ENCODE results near the gene CBR1.
"Not testable (repeated sequence)": the region's sequence is repeated elsewhere in the genome, so short reads cannot be mapped to it uniquely, and the experiment has no call there.

Gene CBR1

DNA sequence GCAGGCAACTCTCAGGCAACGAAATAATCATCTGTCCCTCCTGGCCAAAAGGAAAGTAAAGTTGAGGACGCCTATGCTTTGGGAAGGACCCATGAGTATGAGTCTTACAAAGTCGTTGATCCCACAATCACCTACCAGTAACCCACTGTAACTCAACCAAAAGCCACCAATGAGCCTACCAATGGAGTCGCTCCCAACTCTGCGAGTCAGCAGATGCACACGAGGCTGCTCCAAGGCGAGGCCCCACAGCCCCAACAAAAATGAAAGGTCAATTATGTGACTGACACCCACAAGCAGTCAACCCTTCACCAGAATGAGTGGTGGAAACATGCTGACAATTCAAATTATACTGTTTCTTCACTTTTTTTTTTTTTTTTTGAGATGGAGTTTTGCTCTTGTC, 21.5 kb upstream of the CBR1 start:
- DNase-seq (ENCODE audit: low spot score), result no peak

GRCh38 chr21:36052860-36053714, 16.7 kb upstream of the CBR1 start:
- DNase-seq (ENCODE audit: low spot score), result no peak

GRCh38 chr21:36053715-36054062, 16.1 kb upstream of the CBR1 start:
- DNase-seq (ENCODE audit: low spot score), result no peak

GRCh38 chr21:36055551-36055950, 14.3 kb upstream of the CBR1 start:
- DNase-seq (ENCODE audit: low spot score), result no peak

DNA sequence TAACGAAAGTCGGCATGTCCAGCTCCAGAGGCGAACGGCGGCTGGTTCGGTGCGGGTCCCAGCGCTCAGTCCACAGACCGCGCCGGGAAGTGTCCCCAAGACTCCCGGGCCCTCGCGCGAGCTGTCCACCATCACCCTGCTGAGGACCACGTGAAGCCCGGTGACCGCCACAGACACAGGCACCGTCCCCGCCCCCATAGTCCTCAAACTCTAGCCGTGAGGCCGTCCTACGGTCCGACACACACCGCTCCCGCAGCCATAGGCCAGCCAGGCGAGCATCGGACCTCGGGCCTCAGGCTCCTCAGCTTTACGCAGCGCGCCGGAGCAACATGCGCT, 10.0 kb upstream of the CBR1 start:
- DNase-seq (ENCODE audit: low spot score), result no peak

- DNase-seq (ENCODE audit: low spot score), result peak; percentile 95
Observed at GRCh38 chr21:36060159-36060921, 9.5 kb upstream of the CBR1 start, which contains the start of gene SETD4. TSS of gene SETD4 (minus strand) at chr21:36060526. CDS start at chr21:36058888, 1,638 bp downstream.

GRCh38 chr21:36061445-36061844, 8.4 kb upstream of the CBR1 start:
- DNase-seq (ENCODE audit: low spot score), result no peak

DNA sequence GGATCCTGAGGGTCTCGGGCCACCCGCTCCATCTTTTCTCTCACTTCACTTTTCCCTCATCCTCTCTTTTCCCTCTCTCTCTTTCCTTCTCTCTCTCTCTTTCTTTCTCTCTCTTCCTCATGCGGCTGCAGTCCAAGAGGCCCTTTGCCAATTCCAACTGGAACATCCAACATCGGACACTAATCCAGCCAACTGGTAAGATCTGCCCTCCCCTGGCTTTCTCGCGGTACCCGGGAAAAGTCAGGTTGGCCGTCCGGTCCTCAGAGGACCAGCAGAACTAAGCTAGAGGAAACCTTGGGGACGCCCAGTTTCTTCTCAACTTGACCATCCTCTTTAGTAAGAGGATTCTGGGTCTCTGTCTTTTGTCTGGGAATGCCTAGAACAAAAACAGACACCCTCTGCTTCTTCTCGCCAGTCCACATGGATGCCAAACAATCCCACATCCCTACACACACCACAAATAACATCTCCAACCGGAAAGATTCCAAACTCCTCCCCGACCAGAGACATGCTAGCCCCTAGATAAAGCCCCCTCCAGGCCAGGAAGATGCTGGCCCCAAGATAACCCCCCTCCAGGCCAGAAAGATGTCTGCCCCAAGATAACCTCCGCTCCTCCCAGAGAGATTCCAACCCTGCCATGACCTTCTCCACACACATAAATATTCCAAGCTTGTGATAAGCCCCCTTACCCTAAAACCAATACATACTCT, 6.3 kb upstream of the CBR1 start:
- DNase-seq (ENCODE audit: low spot score), result no peak

DNA sequence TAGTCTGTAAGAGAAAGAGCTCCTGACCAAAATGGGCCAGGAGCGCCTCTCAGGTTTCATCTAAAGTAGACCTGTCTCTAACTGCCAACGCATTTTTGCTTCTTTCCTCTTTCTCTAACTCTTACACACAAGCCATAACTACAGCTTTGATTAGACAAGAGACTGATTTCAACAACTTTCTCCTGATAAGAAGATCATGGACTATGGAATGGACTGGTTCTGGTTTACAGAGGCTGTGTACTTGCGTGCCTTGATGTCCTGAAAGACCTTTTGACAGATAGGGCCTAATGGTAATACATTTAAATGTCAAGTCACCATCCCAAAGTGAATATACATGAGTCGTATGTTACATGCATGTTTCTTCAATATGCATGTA, 5.8 kb upstream of the CBR1 start:
- no peak for DNase-seq (ENCODE audit: low spot score)

- DNase-seq (ENCODE audit: low spot score), result no peak
Observed at GRCh38 chr21:36065497-36066036, 4.3 kb upstream of the CBR1 start.

GRCh38 chr21:36068748-36069398, 951 bp upstream of the CBR1 start:
- no peak for DNase-seq (ENCODE audit: low spot score)

- DNase-seq (ENCODE audit: low spot score), result no peak
Observed at GRCh38 chr21:36070999-36071398, 1.2 kb downstream of the CBR1 start.

GRCh38 chr21:36072453-36073162, 2.8 kb downstream of the CBR1 start:
- no peak for DNase-seq (ENCODE audit: low spot score)

DNA sequence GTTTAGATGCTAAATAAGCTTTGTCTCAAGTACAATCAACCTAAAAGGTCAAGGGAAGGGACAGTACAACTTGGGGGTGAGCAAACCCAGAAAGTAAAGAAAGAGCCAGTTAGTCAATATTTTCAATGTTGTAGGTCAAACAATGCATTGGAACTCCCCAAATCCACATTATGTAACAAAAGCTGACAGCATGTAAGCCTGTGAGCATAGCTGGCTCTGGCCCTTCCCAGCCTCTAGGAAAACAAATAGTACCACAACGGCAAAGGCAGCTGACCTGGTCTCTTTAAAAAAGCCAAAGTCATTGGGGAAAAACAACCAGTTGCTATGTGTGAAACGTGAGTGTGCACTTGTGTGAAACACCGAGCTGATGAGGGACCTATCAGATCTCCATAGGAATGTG, 3.4 kb downstream of the CBR1 start:
- no peak for DNase-seq (ENCODE audit: low spot score)

DNA sequence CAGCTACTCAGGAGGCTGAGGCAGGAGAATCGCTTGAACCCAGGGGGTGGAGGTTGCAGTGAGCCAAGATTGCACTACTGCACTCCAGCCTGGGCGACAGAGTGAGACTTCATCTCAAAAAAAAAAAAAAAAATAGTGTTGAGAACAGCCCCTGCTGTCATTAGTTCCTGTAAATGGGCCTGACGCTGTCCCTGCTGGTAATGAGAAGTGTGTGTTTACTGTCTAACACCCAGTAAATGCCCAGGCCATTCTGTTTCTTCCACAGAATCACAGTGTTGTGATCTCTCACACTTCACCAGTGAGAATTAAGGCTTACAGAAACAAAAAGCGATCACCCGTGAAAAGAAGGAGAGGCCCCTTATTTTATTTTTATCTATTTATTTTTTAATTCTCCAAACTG, 4.1 kb downstream of the CBR1 start:
- not testable (repeated sequence) for DNase-seq (ENCODE audit: low spot score)

GRCh38 chr21:36075171-36075570, 5.3 kb downstream of the CBR1 start:
- no peak for DNase-seq (ENCODE audit: low spot score)

- DNase-seq (ENCODE audit: low spot score), result no peak
Observed at GRCh38 chr21:36075953-36076352, 6.1 kb downstream of the CBR1 start.

DNA sequence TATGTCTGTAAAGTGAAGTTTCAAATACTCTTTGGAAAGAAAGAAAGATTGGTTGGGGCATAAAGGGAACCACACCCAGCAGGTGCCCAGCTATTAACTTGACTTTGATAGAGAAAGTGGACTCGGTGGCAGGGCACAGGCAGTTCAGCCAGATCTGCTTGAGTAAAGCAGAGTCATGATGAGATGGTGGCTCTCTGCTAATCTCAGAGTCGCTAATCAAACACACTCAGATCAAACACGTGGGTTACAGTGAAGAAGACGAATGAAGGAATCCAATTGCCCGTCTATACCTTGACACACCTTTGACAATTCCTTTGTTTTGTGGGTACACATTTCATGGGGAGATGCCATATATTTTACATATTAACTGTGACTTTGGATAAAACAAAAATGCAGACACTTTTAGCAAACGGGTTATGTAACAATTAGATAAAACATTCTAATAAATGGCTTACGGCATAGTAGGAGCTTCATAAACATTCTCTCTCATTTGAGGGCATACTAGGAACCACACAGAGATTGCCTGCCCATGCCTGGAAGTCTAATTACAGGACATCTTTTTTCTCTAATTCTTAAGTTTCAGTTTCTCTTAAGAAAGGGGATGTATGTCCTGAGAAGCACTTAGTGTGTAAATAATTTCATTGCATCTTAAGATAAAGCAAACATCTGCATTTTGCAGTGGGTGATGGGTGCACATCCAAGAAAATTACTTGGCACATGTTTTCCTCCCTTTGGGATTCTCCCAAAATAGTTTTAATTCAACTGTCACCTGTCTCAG, 7.2 kb downstream of the CBR1 start:
- no peak for DNase-seq (ENCODE audit: low spot score)

DNA sequence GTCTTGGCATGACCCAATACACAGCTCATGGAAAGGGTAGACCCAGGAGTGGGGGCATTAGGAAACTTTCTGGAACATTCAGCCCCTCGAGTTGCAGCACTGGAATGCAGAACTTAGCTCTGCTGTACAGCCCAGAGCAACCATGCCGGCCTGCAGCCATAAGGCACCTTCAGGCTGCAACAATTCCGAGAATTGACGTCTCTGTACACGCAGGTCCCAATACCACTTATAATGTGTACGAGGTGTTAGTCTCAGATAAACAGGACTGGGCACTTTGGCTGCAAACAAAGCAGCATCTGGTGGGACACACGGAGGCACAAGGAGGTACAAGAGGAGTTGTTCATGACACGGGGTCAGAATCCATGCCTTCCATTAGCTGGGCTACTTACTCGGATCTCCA, 7.9 kb downstream of the CBR1 start:
- no peak for DNase-seq (ENCODE audit: low spot score)

DNA sequence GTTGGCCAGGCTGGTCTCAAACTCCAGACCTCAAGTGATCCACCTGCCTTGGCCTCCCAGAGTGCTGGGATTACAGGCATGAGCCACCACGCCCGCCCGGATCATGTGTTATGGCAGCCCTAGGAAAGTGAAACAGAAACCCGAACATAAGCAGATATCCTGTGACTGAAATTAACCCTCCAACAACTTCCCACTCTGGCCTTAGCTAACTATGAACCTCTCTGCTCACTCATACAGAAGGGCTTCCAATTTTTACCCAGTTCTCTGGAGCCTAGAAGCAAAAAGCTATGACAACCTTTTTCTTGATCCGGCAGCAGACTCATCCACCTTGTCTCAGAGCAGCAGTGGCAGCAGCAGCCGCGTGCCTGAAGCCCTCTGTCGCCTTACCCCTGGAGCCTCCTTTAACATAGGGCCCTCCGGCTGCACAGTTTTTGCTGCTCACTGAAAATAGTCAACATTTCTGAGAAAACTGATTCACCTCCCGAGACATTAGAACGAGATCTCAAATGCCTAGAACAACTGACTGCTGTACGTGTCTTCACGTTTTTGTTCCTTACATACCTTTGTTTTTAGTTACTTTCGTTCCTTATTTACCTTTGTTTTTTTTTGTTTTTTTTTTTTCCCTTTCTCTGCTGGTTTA, 9.3 kb downstream of the CBR1 start:
- no peak for DNase-seq (ENCODE audit: low spot score)
